Stromal cell of bone marrow (primary cell): ENCODE data around the gene ZC3H13.

Experiments
- DNase-seq: peaks from one replicate; pipeline ENCODE4 v3.0.0-alpha.2; 2012; ENCODE audit warnings: low read depth

Gene ZC3H13

GRCh38 chr13:45940061-45940460, 112.5 kb downstream of the ZC3H13 start:
- no peak for DNase-seq

GRCh38 chr13:45936621-45937020, 115.9 kb downstream of the ZC3H13 start:
- no peak for DNase-seq

DNA sequence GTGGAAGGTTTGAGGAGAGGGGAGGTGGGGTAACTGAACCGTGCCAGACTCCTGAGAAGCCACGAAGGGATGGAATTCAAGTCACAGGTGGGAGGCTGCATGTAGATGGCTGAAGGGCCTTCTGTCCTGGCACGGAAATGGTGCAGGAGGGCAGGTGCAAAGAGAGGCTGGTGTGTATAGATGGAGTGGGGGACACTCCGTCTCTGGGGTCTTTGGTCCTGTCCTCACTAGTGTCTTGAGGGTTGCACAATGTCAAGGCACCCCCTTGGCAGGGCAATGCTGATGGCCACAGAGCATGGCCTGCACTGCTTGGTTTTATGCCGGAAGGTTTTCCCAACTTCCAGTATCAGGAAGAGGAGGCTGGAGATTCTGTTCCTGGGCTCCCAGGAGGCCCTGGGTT, 118.3 kb downstream of the ZC3H13 start:
- DNase-seq = no peak

- DNase-seq = no peak
Measured at GRCh38 chr13:45933203-45933908, 119.2 kb downstream of the ZC3H13 start.

DNA sequence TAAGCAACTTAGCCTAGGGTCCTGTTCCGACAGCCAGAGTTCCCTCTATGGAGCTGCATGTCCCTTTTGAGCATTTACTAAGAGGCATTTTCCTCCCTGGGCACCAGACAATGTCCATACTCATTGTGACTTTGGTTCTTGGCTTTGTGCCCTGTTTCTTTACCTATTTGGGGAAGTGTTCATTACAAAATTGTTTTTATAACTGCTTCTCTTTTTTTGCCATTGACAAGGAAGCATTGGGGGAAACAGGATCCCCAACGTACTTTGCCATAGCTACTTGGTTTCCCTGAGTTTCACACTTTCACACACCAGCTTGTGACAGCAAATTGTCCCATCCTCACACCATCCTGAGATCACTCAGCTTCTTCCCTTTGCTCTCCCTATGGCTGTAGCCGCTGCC, 119.9 kb downstream of the ZC3H13 start:
- no peak for DNase-seq

DNA sequence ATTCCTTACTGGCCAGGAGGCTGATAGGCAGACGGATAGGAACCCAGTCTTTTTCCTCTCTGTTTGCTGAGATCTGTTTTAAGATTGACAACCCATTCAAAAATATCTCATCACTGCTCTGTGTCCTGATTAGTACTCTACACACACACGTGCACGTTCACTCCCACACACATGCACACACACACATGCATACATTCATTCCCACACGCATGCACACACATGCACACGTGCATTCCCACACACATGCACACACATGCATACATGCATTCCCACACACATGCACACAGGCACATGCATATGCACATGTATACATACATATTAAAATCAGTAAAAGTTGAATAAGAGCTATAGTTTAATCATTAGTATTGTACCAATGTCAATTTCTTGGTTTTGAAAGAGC, 120.4 kb downstream of the ZC3H13 start:
- no peak for DNase-seq

GRCh38 chr13:45931211-45931610, 121.3 kb downstream of the ZC3H13 start:
- no peak for DNase-seq

DNA sequence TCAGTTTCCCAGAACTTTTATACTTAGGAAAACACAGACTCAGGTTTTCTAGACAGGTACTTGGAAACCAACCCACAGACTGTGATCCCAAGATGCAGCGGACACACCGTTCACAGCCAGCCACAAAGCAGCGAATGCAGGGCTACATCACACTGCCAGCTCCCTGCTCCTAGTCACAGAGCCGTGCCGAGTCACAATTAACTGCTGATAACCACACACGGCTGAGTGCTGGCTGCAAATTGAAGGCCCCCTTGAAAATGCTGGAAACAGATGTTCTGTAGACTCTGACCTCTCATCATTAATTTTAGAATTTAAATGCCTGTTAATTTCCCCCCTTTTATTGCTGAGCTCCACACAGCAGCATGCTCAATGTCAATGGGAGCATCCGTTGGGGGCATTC, 122.4 kb downstream of the ZC3H13 start:
- DNase-seq = no peak

GRCh38 chr13:45928843-45929242, 123.7 kb downstream of the ZC3H13 start:
- DNase-seq = no peak

GRCh38 chr13:45928176-45928575, 124.4 kb downstream of the ZC3H13 start:
- no peak for DNase-seq

DNA sequence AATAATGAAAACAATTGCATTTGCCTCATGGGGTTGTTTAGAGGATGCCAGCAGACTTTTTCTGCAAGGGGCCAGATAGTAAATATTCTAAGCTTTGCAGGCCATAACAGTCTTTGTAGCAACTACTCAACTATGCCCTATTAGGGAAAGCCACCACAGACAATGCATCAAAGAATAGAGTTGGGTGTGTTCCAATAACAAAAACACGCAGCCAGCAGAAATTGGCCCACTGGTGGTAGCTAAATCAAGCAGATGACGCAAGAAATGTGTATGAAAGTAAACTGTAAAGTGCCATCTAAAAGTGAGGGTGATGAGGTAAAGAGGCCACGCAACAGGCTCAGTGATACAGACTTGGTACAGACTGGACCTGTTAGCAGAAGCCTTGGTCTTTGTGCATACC, 125.8 kb downstream of the ZC3H13 start:
- DNase-seq = no peak

DNA sequence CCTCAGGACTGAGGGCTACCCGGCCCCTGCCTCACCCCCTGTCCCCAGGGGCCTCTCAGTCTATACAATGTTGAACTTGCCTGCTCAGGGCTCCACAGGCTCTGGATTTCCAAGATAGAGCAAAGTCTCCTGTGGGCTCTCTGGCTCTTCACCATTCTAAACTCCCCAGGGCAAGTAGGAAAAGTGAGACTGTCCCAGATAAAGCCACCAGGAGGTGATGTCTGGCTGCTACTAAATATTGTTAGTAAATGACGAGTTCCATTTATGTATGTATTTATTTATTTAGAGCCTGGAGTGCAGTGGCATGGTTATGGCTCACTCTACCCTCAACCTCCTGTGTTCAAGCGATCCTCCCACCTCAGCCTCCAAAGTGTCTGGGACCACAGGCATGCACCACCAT, 127.4 kb downstream of the ZC3H13 start:
- DNase-seq = no peak

DNA sequence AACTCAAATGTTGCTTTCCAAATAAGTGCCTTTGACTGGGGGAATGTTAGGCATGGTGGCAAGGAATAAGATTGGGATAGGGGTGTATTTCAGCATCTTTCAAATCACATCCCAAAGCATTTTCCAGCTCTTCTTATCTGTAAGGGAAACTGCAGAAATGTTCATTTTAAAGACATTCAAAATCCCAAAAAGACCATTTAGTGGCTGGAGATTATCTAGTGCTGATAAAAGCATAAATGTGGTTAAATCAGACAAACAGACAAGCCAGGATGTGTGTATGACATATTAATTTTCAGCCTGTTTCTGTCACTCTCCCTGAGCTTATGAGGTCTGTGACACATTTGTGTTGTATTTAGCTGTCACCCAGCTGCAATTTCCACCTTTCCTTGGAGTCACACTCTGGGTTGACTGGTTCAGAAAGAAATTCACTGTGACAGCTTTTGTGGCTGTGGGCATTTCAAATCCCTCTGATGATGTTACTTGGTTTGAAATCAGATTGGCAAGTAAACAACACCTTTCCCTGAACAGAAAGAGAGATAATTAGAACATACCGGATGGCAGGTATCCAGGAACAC, 131.3 kb downstream of the ZC3H13 start:
- no peak for DNase-seq

DNA sequence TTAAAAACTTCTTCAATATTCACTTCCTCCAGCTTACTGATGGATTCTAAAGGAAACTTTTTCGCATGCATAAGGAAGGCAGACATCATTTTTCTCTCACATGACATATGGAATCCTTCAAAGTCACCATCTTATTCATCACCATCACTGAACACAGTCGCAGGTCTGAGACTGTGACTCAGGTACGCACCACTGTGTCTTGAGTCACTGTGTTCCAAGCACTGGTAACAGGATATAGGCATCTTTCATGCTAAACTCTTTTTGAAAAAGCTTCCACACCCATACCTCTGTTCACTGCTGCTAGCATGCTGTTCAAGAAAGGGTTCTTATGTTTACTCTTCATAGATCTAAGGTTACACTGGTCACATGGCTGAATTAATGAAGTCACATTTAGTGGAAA, 133.9 kb downstream of the ZC3H13 start:
- DNase-seq = no peak

DNA sequence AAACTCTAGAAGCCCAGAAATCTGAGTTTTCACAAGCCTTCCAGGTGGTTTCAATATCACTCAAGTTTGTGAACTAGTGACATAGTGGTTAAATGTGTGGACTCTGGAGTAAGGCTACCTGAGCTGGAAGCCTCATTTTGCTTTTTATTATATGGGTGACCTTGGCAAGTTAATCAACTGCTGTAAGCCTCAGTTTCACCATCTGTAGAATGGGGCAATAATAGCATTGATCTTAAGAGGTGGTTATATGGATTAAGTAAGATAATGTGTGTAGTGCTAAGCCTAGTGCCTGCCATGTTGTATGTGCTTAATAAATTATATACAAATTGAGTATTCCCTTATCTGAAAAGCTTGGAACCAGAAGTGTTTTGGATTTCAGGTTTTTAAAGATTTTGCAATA, 135.5 kb downstream of the ZC3H13 start:
- DNase-seq = no peak

DNA sequence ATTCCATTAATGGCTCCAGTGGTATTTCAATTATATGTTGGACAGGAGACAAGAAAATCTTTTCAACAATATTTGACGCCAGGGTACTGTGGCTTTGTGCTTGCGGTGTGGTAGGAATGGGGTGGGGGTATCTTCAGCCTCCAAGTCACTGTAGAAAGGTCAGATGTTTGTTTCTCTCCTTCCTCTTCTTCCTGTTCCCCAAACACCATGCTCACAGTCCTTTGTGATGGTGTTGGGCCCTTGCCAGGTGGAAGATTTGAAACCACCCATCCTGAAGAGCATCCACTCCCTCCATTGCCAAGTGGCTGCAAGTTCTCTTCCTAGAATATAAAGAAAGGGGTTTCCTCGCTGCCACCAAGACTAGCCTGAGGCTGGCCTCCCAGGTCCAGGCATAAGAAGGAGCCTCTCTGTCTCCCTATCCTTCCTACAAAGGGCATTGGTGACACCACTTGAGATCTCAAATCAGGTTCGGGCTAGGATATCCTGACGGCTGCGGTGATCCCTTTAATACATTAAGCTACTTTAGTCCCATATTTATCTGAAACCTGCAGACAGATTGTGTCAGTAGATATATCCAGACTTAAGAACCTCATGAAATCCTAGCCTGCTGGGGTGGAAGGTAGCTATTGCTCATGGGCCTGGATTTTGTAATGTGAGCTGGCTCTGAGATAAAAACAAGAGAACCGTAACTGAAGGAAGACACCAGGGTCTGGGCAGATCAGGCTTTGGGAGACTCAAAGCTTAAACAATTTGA, 136.7 kb downstream of the ZC3H13 start:
- no peak for DNase-seq

DNA sequence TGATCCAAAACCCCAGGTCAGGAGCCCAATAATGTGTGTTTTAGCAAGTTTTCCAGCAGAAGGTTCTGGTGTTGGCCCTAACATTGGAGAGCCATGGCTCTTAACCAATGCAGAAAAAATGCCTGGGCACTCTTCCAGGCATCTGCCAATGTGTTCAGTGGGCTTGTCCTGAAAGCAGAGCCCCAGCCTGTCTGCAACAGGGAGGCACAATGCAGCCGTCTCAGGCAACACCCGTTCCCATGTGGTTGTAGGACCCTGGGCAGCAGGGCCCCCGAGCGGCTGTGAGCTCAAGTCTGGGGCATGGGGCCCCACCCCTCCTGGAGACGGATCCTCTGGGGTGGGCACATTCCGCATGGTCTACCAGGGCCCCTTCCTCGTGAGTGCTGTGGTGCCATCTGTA, 142.9 kb downstream of the ZC3H13 start:
- DNase-seq = no peak

DNA sequence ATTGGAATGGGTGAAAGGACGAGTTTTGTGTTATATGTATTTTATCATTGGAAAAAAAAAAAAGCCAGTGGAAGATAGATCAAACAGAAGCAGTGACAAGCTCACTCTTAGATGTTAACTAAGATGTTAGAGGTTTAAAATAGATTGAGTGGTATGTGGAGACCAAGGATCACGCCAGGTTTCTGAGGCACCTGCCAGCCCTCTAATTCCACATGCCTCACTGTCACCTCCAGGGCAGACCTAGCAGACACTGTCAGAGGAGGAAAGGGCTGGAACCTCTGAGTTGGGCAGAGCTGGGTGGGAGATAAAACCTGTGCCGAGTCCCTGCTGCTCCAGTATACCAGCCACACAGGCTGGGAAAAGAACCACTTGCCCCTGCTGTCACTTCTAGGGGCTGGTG, 143.5 kb downstream of the ZC3H13 start:
- DNase-seq = no peak

DNA sequence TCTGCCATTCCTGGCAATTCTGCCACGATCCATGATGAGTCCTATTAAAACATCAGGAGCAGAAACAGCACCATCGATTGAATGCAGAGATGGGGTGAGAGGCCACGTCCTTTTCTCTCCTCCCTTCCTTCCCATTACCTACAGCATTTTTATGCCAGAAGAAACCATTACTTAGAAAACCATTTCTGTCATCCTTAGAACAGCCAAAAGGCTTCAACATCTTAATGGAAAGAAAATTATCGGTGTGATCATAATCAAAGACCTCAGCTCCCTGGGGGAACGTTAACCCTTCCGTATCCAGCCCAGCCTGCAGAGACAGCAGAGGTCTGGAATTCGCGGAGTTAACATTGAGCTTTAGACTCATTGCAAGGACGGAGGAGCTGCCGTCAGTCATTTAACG, 145.0 kb downstream of the ZC3H13 start:
- DNase-seq = no peak
